ENCODE results near the gene MUC13. TPM values are rescaled to one million over a fixed set of nuclear protein-coding genes. Genes with fewer than 3 reads are reported as not detected.
A peak's percentile ranks its signal among the peaks of the same experiment; 100 is the strongest.

MUC13 gene
- polyA plus RNA-seq, 3 donors from 2014 or later = not detected

GRCh38 chr3:124904835-124905492 lies 29.6 kb downstream of the MUC13 start:
- Mint-ChIP-seq H3K4me3 (no peak overlapping the region), H3K27me3 (ENCODE audit: low read depth in 3 of 3) (peaks cover 0 to 12% (median 2%) of the 10 kb centered on the region in 3 donors), H3K27ac (no peak overlapping the region), H3K4me1 (peaks cover 5 to 16% of the 10 kb centered on the region in 2 donors), H3K36me3 (no peaks in the 10 kb centered on the region), H3K9me3 (peaks cover 0 to 2% (median 0%) of the 10 kb centered on the region in 6 donors)
- DNase-seq = no peak

- peaks cover 0 to 13% (median 2%) of the 10 kb centered on the region in 3 donors for H3K27me3 Mint-ChIP-seq (ENCODE audit: low read depth in 3 of 3)
- no peak overlapping the region for H3K27ac Mint-ChIP-seq
- H3K9me3 Mint-ChIP-seq = peaks cover 0 to 2% (median 0%) of the 10 kb centered on the region in 6 donors
- H3K4me1 Mint-ChIP-seq = peaks cover 5 to 16% of the 10 kb centered on the region in 2 donors
- no peak for DNase-seq
- no peaks in the 10 kb centered on the region for H3K36me3 Mint-ChIP-seq
- no peak overlapping the region for H3K4me3 Mint-ChIP-seq
Observed at GRCh38 chr3:124903896-124904834, 30.4 kb downstream of the MUC13 start.

- Mint-ChIP-seq H3K4me1 (peaks cover 5 to 16% of the 10 kb centered on the region in 2 donors), H3K9me3 (peaks cover 0 to 2% (median 0%) of the 10 kb centered on the region in 6 donors), H3K36me3 (no peaks in the 10 kb centered on the region), H3K4me3 (no peak overlapping the region), H3K27me3 (ENCODE audit: low read depth in 3 of 3) (peaks cover 2 to 8% (median 4%) of the 10 kb centered on the region in 3 donors), H3K27ac (no peak overlapping the region)
- DNase-seq = no peak
Observed at GRCh38 chr3:124896824-124897526, 37.6 kb downstream of the MUC13 start.

- no peak overlapping the region for H3K4me3 Mint-ChIP-seq
- H3K27me3 Mint-ChIP-seq (ENCODE audit: low read depth in 3 of 3) = peaks cover 2 to 4% (median 3%) of the 10 kb centered on the region in 3 donors
- peaks cover under 1 to 7% of the 10 kb centered on the region in 2 donors for H3K4me1 Mint-ChIP-seq
- H3K9me3 Mint-ChIP-seq = no peaks in the 10 kb centered on the region
- H3K36me3 Mint-ChIP-seq = no peaks in the 10 kb centered on the region
- H3K27ac Mint-ChIP-seq = no peak overlapping the region
- DNase-seq = no peak
Observed at GRCh38 chr3:124895756-124896155, 38.8 kb downstream of the MUC13 start.

GRCh38 chr3:124893526-124893925 lies 41.0 kb downstream of the MUC13 start:
- no peaks in the 10 kb centered on the region for H3K36me3 Mint-ChIP-seq
- H3K4me3 Mint-ChIP-seq = no peak overlapping the region
- H3K4me1 Mint-ChIP-seq = no peaks in the 10 kb centered on the region

GRCh38 chr3:124890573-124891190 lies 43.9 kb downstream of the MUC13 start:
- Mint-ChIP-seq H3K4me1 (peaks cover 5% of the 10 kb centered on the region in 2 donors), H3K27me3 (ENCODE audit: low read depth in 3 of 3) (peaks cover 5 to 12% (median 11%) of the 10 kb centered on the region in 3 donors), H3K9me3 (no peaks in the 10 kb centered on the region), H3K36me3 (no peaks in the 10 kb centered on the region), H3K4me3 (no peak overlapping the region), H3K27ac (no peak overlapping the region)
- DNase-seq = no peak

More at GRCh38 chr3:124893526-124893925, 41.0 kb downstream of the MUC13 start:
- H3K27ac Mint-ChIP-seq = no peak overlapping the region
- H3K9me3 Mint-ChIP-seq = no peaks in the 10 kb centered on the region
- DNase-seq = no peak
- peaks cover under 1 to 5% (median 4%) of the 10 kb centered on the region in 3 donors for H3K27me3 Mint-ChIP-seq (ENCODE audit: low read depth in 3 of 3)

- peak overlapping the region; percentile 58 to 82 (median 71) for H3K4me3 Mint-ChIP-seq
- peaks cover 8 to 23% (median 13%) of the 10 kb centered on the region in 3 donors for H3K27me3 Mint-ChIP-seq (ENCODE audit: low read depth in 3 of 3)
- H3K9me3 Mint-ChIP-seq = no peaks in the 10 kb centered on the region
Observed at GRCh38 chr3:124888482-124889441, 45.8 kb downstream of the MUC13 start.

GRCh38 chr3:124887932-124888298 lies 46.6 kb downstream of the MUC13 start:
- H3K4me3 Mint-ChIP-seq = peak overlapping the region; percentile 58 to 82 (median 71)
- peaks cover 12 to 31% (median 13%) of the 10 kb centered on the region in 3 donors for H3K27me3 Mint-ChIP-seq (ENCODE audit: low read depth in 3 of 3)
- H3K27ac Mint-ChIP-seq = no peak overlapping the region
- H3K4me1 Mint-ChIP-seq = peaks cover 6 to 7% of the 10 kb centered on the region in 2 donors
- H3K9me3 Mint-ChIP-seq = no peaks in the 10 kb centered on the region
- no peaks in the 10 kb centered on the region for H3K36me3 Mint-ChIP-seq
- DNase-seq = no peak

More at GRCh38 chr3:124888482-124889441, 45.8 kb downstream of the MUC13 start:
- no peak for DNase-seq
- peaks cover 6 to 7% of the 10 kb centered on the region in 2 donors for H3K4me1 Mint-ChIP-seq
- no peaks in the 10 kb centered on the region for H3K36me3 Mint-ChIP-seq
- H3K27ac Mint-ChIP-seq = no peak overlapping the region

GRCh38 chr3:124887177-124887931 lies 47.2 kb downstream of the MUC13 start, which contains the start of gene ITGB5:
TSS of gene ITGB5 (minus strand) at chr3:124887365. CDS start at chr3:124887000, 365 bp downstream.
- no peaks in the 10 kb centered on the region for H3K9me3 Mint-ChIP-seq
- peak within 1 kb of the TSS; percentile 58 to 82 (median 71) for H3K4me3 Mint-ChIP-seq
- no peaks in the 10 kb centered on the region for H3K36me3 Mint-ChIP-seq
- H3K27ac Mint-ChIP-seq = no peak within 1 kb of the TSS
- peaks cover 12 to 34% (median 13%) of the 10 kb centered on the region in 3 donors for H3K27me3 Mint-ChIP-seq (ENCODE audit: low read depth in 3 of 3)
- DNase-seq = peak in 2 of 3 donors; percentile 2 to 14
- H3K4me1 Mint-ChIP-seq = peaks cover 6 to 7% of the 10 kb centered on the region in 2 donors

GRCh38 chr3:124886168-124887056 lies 48.1 kb downstream of the MUC13 start:
- no peaks in the 10 kb centered on the region for H3K9me3 Mint-ChIP-seq
- no peaks in the 10 kb centered on the region for H3K36me3 Mint-ChIP-seq
- peaks cover 12 to 35% (median 13%) of the 10 kb centered on the region in 3 donors for H3K27me3 Mint-ChIP-seq (ENCODE audit: low read depth in 3 of 3)
- no peak overlapping the region for H3K27ac Mint-ChIP-seq
- peaks cover 6 to 7% of the 10 kb centered on the region in 2 donors for H3K4me1 Mint-ChIP-seq
- H3K4me3 Mint-ChIP-seq = peak overlapping the region; percentile 56 to 80 (median 72)
- DNase-seq = peak in 1 of 3 donors; percentile 8

Data from immature natural killer cell (primary cell).